HG02943 (cell line): Measurements from ENCODE around the gene AGTPBP1.
A peak's percentile ranks its signal among the peaks of the same experiment; 100 is the strongest.
"Not testable (repeated sequence)": the region's sequence is repeated elsewhere in the genome, so short reads cannot be mapped to it uniquely, and the experiment has no call there.

Source experiments
- ATAC-seq: cut with Tn5 transposase; IDR thresholded peaks from one replicate; pipeline ENCODE4 v1.9.1; 2021; ENCODE audit warnings: mild to moderate bottlenecking, low read depth, moderate library complexity; ENCODE audit not compliant: unreplicated experiment

The AGTPBP1 gene

GRCh38 chr9:85741875-85742596 lies at the start of gene AGTPBP1:
AGTPBP1 (minus strand) TSS chr9:85741954; CDS start chr9:85712533, 29,421 bp downstream.
- peak; percentile 77 for ATAC-seq

- not testable (repeated sequence) for ATAC-seq
Measured at GRCh38 chr9:85786116-85786515, 44.4 kb upstream of the AGTPBP1 start.

GRCh38 chr9:85773844-85774243 lies 32.1 kb upstream of the AGTPBP1 start:
- ATAC-seq = not testable (repeated sequence)

DNA sequence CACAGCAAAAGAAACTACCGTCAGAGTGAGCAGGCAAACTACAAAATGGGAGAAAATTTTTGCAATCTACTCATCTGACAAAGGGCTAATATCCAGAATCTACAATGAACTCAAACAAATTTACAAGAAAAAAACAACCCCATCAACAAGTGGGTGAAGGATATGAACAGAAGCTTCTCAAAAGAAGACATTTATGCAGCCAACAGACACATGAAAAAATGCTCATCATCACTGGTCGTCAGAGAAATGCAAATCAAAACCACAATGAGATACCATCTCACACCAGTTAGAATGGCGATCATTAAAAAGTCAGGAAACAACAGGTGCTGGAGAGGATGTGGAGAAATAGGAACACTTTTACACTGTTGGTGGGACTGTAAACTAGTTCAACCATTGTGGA lies 20.0 kb upstream of the AGTPBP1 start:
- not testable (repeated sequence) for ATAC-seq

GRCh38 chr9:85757716-85758115 lies 16.0 kb upstream of the AGTPBP1 start:
- ATAC-seq = not testable (repeated sequence)

DNA sequence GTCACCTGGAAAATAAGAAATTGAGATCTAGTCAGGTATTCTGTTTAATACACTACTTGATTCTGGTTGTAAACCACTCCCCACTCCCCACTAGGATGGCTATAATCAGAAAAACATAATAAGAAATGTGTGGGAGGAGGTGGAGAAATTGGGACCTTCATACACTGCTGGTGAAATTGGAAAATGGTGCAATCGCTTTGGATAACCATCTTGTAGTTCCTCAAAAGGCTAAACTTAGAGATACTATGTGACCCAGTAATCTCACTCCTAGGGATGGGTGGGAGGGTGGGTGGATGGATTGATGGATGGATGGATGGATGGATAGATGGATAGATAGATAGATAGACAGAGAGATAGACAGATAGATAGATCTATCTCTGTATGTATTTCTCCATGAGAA lies 14.5 kb upstream of the AGTPBP1 start:
- not testable (repeated sequence) for ATAC-seq

DNA sequence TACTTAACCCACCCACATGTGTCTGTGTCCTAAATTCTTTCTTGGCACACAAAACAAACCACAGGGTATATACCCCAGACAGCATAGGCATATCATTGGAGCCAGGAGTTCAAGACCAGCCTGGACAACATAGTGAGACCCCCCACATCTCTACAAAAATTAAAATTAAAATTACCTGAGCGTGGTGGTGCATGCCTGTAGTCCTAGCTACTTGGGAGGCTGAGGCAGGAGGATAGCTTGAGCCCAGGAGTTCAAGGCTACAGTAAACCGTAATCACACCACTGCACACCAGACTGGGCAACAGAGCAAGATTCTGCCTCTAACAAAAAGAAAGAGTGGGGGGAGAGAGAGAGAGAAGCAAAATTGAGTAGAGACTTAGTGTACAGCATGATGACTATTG lies 4.6 kb upstream of the AGTPBP1 start:
- no peak for ATAC-seq

DNA sequence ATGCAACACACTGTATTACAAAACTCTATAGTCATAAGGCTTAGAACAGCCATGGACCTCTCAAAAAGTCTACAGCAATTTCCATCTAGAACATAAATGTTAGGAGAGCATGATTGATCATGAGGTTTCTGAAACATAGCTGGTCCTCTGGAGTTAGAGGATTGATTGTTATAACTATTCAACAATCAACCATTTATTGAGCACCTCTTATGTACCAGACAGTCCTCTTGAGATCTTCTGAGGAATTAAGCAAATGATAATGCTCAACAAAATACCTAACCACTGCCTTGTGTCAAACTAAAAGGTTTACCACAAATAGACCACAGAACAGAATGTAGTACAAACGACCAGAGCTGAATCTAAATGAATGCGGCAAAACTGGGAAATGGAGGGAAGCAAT lies 3.4 kb upstream of the AGTPBP1 start:
- ATAC-seq = no peak

DNA sequence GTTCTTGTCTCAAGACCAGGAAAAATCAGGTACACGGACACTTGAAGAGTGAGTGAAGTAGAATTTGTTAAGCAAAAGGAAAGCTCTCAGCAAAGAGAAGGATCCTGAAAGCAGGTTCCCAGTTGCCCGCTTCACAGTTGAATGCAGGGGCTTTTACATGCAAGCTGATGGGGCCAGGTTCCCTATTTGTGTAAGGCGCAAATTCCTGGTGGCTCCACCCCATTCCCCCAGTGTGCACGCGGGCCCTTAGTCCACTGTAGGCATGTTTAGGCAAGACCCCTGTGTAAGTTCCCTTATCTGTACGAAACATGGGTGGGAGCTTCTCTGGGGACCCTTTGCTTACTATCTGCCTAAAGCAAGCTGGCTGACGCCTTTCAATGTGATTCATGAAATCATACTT lies 2.7 kb upstream of the AGTPBP1 start:
- no peak for ATAC-seq

GRCh38 chr9:85743275-85744128 lies 1.7 kb upstream of the AGTPBP1 start:
- no peak for ATAC-seq

DNA sequence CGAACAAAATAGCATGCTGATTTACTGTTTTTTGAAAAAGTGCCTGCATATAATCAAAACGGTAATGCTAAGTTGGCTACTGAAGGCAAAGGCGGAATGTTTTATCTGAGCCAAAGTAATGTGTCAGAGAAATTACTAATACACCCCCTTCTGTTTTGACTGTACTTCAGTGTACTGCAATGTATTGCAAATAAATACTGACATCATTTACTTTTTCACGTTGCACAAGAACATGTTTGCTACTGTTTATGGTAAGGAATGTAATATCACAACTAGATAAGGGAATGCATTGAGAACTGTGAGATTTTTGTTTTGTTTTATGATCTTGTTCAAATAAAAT lies 813 bp upstream of the AGTPBP1 start:
- no peak for ATAC-seq

DNA sequence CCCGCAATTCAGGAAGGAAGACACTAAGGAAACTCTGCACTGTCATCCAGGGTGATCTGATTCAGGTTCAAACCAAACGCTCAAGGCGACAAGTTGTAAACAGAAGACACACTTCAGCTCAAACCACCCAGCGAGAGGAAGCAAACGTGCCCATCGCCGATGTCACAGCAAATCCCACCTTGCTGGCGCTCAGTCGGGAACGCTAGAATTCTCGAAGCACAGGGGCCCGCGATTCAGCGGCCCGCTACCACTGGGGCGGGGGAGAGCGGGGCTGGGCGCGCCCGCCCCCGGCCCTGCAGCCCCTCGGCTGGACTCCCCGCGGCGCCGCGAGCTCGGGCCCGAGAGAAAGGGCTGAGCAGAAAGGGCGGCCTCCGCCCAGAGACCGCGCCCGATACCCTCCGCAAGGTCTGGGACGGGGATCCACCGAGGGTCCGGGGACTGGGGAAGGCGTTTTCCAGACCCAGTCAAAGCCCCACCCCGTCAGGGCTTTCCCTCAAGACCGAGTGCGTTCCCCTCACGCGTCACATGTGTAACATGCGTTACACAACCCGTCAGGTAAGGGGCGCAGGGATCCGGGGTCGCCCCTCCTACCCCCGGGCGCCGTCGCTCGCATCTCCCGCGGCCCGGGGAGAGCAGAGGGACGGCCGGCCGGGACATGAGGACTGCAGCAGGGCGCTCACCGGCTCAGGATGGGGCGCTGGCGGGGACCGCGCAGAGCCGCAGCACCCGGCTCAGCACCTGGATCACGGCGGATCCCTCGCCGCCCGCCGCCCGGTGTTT lies 469 bp downstream of the AGTPBP1 start:
- ATAC-seq = peak; percentile 52

- ATAC-seq = peak; percentile 10
Measured at GRCh38 chr9:85740787-85741094, 1.0 kb downstream of the AGTPBP1 start.

DNA sequence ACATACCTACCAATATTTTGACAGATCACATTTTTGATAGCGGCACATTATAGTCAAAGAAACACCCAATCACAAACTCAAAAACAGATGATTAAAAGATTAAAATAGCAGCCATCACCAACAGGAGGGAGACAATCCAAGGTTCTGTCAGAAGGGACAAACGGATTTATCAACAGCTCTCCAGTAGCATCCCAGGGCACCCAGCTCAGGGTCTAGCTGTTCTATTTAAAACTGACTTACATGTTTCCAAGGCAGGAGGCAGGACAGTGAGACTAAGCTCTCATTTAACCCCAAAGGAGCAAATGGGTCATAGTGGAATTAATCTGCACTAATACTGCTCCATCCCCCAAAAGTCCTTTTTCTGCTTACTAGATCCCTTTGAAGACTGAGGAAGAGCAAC lies 3.2 kb downstream of the AGTPBP1 start:
- ATAC-seq = no peak

DNA sequence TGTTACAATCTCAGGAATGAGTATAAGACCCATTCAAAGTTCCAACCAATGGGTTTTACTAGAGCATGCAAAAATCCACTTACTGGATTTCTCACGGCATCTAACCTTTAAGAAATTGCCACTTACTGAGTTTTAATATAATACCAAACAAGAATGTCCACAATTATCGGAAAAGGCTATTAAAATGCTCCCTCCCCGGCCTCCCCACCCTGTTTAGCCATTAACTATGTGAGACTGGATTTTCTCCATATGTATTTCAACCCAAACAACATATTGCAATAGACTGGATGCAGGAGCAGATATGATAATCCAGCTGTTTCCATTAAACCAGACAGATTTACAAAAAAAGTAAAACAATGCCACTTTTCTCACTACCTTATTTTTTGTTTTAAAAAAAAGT lies 4.1 kb downstream of the AGTPBP1 start:
- ATAC-seq = no peak

GRCh38 chr9:85730916-85731630 lies 10.7 kb downstream of the AGTPBP1 start:
- ATAC-seq = no peak

GRCh38 chr9:85729882-85730281 lies 11.9 kb downstream of the AGTPBP1 start:
- no peak for ATAC-seq

DNA sequence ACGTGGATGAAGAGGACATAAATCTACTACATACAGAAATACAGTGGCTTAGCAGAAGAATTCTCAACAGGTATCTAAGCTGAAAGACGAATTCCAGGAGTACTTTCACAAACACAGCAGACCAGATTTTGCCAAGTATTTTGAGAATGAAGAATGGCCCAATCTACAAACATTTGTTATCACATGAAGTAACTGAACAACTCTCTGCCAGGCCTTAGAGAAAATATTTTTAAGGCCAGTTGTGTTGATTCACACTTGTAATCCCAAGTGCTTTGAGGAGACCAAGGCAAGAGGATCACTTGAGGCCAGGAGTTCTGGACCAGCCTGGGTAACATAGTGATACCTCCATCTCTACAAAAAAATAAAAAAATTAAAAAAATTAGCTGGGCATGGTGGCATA lies 14.3 kb downstream of the AGTPBP1 start:
- ATAC-seq = no peak

DNA sequence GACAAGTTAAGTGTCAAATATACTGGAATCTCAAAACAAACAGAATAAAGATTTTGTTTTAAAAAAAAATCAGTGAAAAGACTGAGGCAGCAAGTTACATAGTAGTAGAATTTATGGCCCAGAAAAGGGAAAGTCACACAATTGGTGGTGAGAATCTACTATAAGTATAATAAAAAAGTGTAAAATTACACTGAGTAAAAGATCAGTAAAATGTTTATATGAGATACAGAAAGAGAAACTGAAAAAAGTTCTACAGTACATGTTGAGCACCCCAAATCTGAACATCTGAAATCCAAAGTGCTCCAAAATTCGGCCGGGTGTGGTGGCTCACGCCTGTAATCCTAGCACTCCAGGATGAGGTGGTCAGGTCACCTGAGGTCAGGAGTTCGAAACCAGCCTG lies 15.0 kb downstream of the AGTPBP1 start:
- no peak for ATAC-seq

GRCh38 chr9:85723215-85723614 lies 18.5 kb downstream of the AGTPBP1 start:
- ATAC-seq = no peak

- not testable (repeated sequence) for ATAC-seq
Measured at GRCh38 chr9:85719411-85719810, 22.3 kb downstream of the AGTPBP1 start.
